Activated T-helper 1 cell treated with anti-CD3 and anti-CD28 coated beads, Interleukin-2, amount 50 U/mL, for 16 hours (primary cell): ENCODE results near the gene AIFM3.
A peak's percentile ranks its signal among the peaks of the same experiment; 100 is the strongest.
"Not testable (repeated sequence)": the region's sequence is repeated elsewhere in the genome, so short reads cannot be mapped to it uniquely, and the experiment has no call there.

Source experiments
- DNase-seq, 2 donors: peaks; one replicate each; pipeline ENCODE4 v3.0.0-alpha.2; 2020; ENCODE audit warnings: low read depth in 1 of 2, low spot score in 1 of 2

AIFM3 gene

DNA sequence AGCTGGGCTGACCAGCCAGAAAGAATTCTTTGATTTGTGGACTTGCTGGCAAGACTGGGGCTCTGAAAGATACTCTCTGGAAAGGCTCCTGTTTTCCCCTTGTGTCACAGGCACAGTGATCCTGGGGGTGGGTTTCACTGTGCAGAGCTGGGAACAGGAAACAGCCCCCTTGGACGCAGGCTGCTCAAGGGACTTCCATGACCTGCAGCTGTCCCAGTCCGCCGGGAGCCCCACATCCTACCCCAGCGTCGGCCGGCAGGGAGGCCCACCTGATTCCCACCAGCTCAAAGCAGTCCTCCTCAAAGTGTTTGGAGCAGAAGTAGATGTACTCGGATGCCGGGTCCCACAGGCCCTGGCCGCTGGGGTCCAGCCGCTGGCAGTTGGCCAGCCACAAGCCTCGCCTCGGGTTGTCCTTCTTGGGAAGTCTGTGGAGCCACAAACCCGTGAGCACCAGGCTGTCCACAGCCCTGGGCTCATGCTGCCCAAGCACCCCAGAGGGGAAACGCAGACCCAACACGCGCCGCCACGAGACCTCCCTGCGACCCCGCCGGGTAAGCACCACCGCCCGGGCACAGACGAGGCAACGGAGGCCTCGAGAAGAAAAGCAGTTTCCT, 34.0 kb downstream of the AIFM3 start:
- no peak for DNase-seq

DNA sequence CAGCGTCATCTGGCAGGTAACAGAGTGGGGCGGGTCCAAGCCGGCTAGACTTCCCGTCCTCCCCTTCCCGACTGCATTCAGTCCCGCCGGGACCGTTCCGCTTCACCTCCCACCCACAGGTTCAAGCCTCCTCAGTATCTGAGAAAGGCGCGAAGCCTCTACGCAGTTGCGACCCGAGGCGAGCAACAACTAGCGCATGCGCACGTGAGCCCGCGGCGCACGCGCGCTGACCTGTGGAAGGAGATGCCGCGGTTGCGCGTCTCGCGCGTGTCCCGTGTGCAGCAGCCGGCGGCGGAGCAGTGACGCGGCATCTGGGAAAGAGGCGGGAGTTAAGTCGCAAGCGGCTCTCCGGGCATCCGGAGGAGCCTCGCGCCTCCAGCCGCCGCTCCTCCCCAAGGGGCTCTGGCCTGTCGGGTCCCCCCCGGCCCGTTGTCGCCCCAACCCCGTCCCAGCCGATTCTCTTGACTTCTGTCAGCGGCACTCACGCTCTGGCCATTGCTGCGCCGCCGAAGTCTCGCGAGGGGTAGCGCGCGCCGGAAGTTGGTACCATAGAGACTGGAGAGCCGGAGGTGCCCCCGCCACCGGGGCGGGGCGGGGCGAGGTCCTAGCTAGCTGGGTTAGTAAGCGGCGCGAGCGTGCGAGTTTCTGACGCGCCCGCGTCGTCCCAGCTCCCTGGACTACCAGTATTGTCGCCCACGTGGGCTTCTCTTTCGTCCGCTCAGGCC, 34.7 kb downstream of the AIFM3 start, which contains the start of gene THAP7:
THAP7 (minus strand) TSS at position 518 of the 725 bp plus-strand sequence; CDS start at position 311, 207 bp downstream.
- peak; percentile 94 to 96 for DNase-seq

DNA sequence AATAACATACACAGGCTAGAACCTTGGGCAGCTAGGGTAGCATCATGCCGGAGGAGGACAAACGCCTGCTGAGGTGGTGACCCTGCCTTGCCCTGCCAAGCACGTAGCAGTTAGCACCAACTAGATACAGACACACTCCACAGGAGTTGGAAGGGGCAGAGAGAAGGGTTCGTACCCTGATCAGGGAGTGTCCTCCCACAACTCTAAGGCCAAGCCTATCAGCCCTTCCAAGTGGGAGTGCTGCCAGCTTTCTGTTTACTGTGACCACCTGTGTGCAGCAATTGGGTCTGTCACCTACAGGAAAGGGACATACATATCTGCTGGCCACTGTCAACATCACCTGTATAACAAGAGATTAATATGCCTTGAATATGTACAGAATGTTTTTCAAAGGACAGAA, 36.7 kb downstream of the AIFM3 start:
- no peak for DNase-seq

DNA sequence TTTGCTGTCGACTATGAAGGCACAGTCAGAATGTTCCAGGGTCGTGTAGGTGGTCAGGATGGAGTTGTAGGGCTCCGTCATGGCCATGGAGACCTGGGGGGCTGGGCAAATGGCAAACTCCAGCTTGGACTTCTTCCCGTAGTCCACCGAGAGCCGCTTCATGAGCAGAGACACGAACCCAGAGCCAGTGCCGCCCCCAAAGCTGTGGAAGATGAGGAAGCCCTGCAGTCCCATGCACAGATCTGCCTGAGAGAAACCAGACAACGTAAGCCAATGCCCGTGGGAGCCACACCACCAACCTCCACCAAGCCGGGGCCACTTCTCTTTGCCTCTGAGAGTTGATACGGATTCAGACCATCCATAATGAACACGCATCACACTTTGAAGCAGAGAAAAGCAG, 42.2 kb downstream of the AIFM3 start:
- DNase-seq: not testable (repeated sequence)

DNA sequence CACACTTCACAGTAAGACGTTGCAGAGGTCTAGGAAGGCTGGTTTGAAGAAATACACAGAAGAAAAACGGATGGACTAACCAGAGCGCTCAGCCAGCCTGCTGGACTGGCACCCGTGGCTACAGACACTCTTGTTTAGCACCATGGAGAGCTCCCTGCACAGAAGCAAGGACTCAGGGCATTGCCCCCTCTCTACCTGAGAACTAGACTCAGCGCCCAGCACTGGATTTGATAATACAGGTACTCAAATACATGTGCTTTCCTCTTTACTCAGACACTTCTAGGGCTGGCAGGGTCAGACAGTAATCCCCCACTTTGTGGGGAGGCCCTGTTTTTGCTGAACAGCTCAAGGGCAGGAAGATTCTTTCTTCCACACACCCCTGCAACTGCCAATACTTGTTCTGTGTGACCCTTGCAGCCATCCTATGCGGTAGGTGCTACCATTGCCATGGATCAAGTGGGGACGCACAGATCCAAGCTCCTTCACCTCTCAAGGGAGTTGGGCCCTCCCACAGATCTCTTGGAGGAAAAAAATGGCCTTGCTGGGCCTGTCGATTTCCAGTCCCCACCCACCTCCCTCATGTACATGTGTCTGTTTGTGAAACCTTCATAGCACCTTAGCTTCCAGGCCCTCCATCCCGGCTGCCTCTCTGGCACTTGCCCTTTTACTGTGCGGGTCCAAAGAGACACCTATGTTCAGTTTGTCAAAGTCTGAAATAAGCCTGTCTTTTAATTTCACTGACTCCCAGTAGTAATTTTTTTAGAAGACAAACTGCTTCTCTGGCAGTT, 42.8 kb downstream of the AIFM3 start:
- DNase-seq: no peak

DNA sequence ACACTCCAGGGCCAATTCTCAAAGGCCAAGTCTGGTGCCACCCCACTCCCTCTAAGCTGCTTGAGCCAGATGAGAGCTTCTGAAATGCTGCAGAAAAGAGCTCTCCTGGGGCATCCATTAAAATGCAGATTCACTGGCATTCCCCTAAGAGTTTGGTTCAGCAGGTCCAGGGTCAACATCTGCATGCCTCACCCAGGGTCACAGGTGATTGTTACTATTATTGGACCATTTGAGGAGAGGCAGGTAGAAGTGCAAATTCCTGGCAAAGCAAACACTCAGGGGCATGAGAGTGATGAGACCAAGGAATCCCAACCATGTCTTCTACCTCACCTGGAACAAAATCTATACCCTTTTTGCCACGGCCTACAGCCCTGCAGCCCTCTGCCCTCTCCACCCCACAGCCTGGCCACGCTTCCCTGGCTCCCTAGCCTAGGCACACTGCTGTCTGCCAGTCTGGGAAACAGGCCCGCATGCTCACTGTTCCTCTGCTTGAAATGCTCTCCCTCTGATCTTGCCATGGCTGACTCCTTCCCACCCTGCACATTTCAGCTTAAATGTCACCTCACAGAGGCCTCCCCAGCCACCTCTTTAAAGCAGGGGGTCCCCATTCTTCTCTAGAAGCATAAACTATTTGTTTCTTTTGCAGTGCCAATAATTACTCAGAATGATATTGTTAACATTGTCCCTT, 43.5 kb downstream of the AIFM3 start:
- DNase-seq: no peak

DNA sequence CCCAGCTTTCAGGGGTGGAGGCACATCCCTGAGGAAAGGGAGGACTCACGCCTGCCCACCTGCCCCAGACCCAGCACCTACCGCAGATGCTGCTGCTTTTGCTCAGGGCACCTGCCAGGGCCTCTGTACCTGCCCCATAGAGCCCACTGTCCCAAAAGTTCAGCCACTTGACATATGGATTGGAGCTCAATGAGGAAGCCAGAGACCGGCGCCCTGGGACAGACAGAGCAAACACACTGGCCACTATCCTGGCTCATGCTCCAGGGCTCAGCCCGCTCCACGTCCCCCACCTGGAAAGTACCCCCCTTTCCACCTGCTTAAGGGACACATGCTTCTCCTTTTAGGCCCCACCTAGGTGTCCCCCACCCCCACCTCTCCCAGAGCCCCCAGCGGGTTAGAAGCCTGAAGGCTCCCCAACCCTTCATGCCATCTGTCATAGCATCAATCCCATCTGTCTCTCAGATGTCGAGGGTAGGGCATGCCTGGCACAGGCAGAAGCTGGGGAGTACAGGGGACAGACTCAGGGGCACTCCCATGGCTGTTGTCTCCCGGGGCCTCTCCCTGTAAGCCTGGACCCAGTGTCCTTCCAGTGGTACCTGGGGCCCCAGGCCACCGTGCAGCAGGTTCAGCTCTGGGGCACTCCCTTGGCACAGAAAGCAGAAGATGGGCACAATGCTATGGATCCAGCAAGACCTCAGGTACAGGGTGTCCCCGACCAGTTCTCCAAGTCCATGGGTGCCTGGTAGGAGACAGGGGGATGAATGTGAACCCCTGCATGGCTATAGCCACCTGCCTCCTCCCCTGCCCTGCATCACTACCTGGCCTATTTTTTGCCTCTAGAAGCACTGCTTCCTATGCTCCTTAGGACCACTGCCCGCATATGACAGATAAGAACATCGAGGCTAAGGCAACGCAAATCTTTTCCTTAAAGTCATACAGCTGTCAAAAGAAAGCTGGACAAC, 45.7 kb downstream of the AIFM3 start:
- no peak for DNase-seq

DNA sequence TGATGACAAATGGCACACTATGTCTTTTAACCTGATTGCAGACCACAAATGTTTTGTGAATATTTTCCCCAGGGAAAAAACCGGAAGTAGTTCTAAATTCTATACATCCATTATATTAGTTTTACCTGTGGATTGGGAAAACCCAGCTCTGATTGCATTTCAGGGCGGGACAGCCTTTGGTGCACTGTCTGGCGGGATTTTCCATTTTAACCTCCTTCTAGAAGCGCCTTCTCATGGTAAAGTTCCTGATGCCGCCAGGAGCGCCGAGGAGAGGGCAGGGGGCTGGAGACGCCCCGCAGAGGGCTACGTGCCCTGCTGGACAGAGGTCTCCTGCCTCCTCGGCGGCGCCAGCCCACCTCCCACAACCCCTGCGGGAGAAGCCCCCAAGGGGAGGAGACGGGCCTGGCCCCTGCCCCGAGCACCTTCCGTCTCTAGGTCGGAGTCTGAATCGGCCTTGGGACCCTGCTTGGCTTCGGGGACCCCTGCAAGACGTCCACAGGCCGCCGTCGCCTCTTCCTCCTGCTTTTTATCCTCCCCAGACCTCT, 46.7 kb downstream of the AIFM3 start:
- no peak for DNase-seq

DNA sequence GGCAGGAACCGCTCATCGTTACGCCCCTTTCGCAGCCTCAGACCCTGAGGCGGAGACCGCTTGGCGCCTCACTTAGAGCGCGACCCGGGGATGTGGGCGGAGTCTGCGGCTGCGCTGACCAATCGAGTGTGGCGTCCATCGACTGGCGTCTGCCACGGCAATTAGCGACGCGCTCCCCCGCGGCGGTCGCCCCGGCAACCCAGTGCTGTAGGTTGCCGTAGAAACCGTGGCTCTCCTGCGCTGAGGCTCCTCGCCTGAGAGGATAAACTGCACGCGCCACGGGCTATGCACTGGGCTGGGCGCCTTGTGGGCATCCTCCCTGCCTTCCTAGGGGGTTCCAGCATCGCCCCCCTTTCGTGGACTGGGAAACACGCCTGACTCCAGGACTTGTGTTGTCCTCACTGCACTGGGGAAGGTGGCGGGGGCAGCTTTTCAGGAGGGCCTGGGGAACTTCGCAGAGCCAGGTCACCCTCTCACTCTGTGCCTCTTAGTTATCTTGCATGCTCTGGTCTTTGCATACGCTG, 47.2 kb downstream of the AIFM3 start:
- peak; percentile 70 to 76 for DNase-seq

DNA sequence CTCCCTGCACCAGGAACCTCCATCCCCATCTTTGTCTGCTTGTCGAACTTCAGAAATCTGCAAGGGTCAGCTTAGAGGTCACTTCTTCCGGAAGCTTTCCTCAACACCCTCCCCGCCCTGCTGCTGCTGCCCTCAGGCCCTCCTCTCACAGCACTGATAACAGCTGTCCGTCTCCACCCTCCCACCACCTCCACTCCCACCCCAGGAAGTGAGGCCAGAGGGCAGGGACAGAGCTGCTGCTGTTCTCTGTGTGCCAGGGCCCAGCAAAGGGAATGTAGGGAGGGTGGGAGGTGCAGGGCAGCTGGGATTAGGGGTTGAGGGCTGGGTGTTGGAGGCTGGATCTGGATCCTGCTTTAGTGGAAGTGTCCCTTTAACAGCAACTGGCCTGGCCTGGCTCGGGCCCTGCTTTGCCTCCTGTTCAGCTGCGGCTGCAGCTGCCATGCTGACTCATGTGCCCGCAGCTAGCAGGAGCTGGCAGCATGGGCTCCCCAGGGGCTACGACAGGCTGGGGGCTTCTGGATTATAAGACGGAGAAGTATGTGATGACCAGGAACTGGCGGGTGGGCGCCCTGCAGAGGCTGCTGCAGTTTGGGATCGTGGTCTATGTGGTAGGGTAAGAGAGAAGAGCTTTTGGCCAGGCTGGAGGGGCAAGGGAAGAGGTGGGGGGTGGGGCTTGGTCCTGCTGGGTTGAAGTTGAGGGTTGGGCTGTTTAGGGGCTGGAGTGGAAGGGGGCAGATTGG, 47.8 kb downstream of the AIFM3 start, which contains the start of gene P2RX6:
P2RX6 (plus strand) TSS at position 440 of the 740 bp plus-strand sequence; CDS start at position 450, 10 bp downstream.
- DNase-seq: no peak

DNA sequence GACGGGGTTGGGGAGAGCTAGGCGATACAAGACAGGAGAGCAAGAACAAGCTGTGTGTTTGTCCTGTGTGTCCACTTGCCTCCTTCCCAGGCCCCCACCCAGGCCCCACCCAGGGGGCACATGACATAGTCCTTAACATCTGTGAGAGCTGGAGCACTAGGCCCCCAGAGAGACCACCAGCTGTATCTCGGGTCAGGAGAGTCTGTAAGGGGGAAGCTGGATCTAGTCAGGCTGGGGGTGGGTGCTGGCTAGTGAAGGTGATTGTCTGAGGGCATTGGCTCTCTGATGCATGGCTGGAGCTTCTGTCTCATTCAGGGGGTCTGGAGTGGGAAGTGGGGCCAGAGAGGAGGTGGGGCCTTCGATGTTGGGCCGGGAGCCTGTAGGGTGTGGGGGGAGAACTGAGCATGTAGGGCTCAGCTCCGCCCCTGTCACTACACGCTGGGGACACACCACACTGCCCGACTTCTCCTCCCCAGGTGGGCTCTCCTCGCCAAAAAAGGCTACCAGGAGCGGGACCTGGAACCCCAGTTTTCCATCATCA, 48.5 kb downstream of the AIFM3 start:
- no peak for DNase-seq

DNA sequence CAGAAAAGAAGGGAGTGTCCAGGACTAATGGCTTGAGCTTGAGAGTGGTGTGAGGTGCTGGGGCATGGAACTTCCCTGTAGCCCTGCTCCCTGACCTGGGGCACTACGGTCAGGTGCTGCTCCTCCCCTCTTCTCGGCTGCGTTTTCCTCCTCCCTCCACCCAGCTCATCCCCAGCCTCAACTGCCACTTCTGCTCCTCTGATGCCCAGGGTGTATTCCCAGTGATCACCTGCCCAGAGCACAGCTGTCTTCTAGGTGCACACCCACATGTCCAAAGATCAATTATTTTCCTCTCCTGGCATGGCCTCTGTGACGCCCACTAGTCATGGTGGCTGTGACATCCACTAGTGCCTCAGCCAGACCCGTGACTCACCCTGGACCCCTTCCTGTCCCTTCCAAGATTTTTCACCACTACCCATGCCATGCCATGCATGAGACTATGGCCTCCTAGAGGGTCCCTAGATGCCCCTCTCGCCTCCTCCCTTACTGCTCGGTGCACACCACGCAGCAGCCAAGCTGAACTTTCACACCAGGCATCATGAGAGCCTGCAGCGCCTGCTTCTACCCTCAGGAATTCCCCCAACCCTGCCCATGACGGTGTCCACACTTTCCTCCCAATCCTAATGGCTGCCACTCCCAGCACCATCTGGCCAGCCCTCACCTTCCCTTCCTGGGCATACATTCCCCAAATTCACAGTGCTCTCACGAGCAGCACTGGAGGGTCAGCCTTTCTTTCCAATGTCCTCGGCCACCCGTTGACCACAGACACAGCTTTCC, 49.8 kb downstream of the AIFM3 start:
- DNase-seq: no peak

DNA sequence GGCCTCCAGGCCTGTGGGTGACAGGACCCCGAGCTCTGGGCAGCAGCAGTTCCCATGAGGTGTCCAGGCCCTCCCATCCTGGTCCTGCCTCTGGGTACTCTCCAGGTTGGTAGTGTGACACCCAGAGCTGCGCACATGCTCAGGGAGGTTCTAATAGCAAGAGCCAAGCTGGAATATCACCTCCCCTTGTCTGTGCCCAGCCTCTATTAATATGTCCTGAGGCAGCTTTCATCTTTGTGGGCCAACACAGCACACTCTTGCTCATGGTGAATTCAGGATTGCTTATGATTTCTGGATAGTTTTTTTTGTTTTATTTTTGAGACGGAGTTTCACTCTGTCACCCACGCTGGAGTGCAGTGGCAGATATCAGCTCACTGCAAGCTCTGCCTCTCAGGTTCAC, 51.3 kb downstream of the AIFM3 start:
- DNase-seq: no peak

DNA sequence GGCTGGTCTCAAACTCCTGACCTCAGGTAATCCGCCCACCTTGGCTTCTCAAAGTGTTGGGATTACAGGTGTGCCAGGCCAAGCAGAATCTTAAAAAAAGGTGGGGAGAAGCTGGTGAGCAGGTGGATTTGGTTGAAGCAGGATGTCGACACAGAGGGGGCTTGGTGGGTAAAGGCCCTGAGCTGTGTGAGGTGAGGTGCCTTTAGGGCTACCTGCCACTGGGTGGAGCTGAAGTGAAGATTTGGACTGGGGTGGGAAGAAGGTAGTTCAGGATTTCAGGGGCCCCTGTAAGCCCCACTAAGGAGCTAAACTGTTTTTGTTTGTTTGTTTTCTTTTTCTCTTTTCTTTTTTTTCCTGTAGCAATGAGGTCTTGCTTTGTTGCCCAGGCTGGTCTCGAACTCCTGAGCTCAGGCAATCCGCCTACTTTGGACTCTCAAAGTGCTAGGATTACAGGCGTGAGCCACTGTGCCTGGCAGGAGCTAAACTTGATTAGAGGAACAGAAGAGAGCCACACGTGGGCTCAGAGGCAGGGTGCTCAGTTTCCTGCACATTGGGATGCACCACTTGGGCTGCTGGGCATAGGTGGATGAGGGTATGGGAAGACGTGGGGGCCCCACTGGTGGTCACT, 53.9 kb downstream of the AIFM3 start:
- DNase-seq: no peak

DNA sequence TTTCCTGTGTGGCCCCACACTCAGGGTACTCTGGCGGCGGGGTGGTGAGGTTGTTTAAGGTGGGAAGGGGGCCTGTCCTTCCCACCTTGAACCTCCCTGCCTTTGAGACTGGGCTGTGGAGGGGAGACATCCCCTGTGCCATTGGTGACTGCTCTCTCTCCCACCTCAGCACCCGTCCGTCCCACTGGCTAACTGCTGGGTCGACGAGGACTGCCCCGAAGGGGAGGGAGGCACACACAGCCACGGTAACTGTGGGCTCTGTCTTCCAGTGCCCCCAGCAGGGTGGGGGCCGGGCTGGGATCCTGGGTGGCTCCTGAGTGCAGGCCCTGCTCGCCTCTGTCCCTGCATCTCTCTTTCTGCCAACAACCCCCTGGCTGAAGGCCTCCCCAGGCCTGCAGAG, 55.5 kb downstream of the AIFM3 start:
- DNase-seq: no peak

DNA sequence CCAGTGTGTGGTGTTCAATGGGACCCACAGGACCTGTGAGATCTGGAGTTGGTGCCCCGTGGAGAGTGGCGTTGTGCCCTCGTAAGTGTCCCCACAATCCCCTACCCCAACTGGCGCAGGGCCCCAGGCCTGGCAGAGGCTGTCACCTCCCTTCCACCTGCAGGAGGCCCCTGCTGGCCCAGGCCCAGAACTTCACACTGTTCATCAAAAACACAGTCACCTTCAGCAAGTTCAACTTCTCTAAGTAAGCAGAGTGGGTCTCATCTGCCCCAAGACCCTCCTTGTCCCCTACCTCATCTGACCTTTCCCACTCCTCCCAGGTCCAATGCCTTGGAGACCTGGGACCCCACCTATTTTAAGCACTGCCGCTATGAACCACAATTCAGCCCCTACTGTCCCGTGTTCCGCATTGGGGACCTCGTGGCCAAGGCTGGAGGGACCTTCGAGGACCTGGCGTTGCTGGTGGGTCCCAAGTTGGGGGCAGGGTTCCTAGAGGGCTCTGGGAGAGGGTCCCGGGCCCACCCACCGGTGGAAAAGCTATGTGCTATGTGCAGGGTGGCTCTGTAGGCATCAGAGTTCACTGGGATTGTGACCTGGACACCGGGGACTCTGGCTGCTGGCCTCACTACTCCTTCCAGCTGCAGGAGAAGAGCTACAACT, 56.0 kb downstream of the AIFM3 start:
- DNase-seq: no peak

DNA sequence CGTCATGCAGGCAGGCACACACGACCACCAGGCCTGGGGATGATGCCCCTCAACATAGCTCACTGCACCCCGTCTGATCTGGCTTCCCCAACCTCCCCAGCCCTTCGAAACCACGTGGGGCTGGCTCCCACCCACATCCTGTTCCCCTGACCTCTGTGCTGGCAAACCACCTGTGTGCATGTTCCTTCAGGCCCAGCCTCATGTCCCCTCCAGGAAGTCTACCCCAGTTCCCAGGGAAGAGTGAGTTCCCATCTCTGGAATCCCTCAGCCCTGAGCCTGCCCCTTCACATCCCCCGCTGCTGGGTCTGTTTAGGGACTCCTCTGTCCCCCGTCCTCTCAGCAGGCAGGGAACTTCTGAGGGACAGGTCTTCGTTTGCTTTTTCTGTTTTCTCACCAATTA, 58.2 kb downstream of the AIFM3 start:
- no peak for DNase-seq
